HepG2 (cell line): ENCODE measurements around the gene KLHL33. TPM values are rescaled to one million over a fixed set of nuclear protein-coding genes. Genes with fewer than 3 reads are reported as not detected.

Experiments used
- ATF2 ChIP-seq: sonication (generic); formaldehyde crosslinking; IDR thresholded peaks from 2 replicates; pipeline ENCODE4 v1.4.0; 2020; ENCODE audit warnings: missing genetic modification reagents
- BRD4 ChIP-seq: sonication (generic); formaldehyde crosslinking; IDR thresholded peaks from 2 replicates; pipeline ENCODE4 v1.4.0; 2020; ENCODE audit warnings: missing genetic modification reagents
- GABPB1 ChIP-seq: IDR thresholded peaks from 2 replicates; pipeline ENCODE4 v1.6.1; 2016; ENCODE audit warnings: mild to moderate bottlenecking, missing genetic modification reagents, moderate library complexity, missing compliant biosample characterization
- HMGXB3 ChIP-seq: sonication (generic); formaldehyde crosslinking; IDR thresholded peaks from 2 replicates; pipeline ENCODE4 v1.4.0; 2020; ENCODE audit warnings: missing genetic modification reagents, borderline replicate concordance
- KLF15 ChIP-seq: sonication (generic); formaldehyde crosslinking; IDR thresholded peaks from 2 replicates; pipeline ENCODE4 v1.8.1; 2023; ENCODE audit warnings: borderline replicate concordance, mild to moderate bottlenecking, inconsistent platforms, missing genetic modification reagents, mixed read lengths
- PATZ1 ChIP-seq: sonication (generic); formaldehyde crosslinking; IDR thresholded peaks from 2 replicates; pipeline ENCODE4 v1.4.0; 2020; ENCODE audit warnings: missing genetic modification reagents
- RBM39 ChIP-seq: fragments of 200-400 bp; formaldehyde crosslinking; IDR thresholded peaks from one replicate; pipeline ENCODE4 v1.6.1; 2018; ENCODE audit warnings: antibody characterized with exemption, mild to moderate bottlenecking, low read depth, low read length; ENCODE audit not compliant: poor library complexity, severe bottlenecking
- SPEN ChIP-seq: sonication (generic); formaldehyde crosslinking; IDR thresholded peaks from 2 replicates; pipeline ENCODE4 v1.5.1; 2020; ENCODE audit warnings: low read depth, mild to moderate bottlenecking, missing genetic modification reagents
- STAT5B ChIP-seq: sonication (generic); formaldehyde crosslinking; IDR thresholded peaks from 2 replicates; pipeline ENCODE4 v1.4.0; 2020; ENCODE audit warnings: missing genetic modification reagents
- TCF7 ChIP-seq: sonication (generic); IDR thresholded peaks from 2 replicates; pipeline ENCODE4 v1.6.1; 2016; ENCODE audit warnings: antibody characterized with exemption, low read depth
- TEAD3 ChIP-seq: optimal IDR thresholded peaks from 2 replicates; pipeline ENCODE3; 2016; ENCODE audit warnings: borderline replicate concordance
- TFAP4 ChIP-seq: sonication (generic); IDR thresholded peaks from 2 replicates; pipeline ENCODE4 v1.6.1; 2016; ENCODE audit warnings: low read depth, borderline replicate concordance
- THAP8 ChIP-seq: sonication (generic); formaldehyde crosslinking; IDR thresholded peaks from 2 replicates; pipeline ENCODE4 v1.5.1; 2020; ENCODE audit warnings: missing genetic modification reagents, mild to moderate bottlenecking, borderline replicate concordance
- ZBTB38 ChIP-seq: sonication (generic); formaldehyde crosslinking; IDR thresholded peaks from 2 replicates; pipeline ENCODE4 v1.5.1; 2020; ENCODE audit warnings: mild to moderate bottlenecking, missing genetic modification reagents
- ZMYM3 ChIP-seq: sonication (generic); formaldehyde crosslinking; IDR thresholded peaks from 2 replicates; pipeline ENCODE4 v1.5.1; 2020; ENCODE audit warnings: mild to moderate bottlenecking, missing genetic modification reagents
- ZNF235 ChIP-seq: sonication (generic); formaldehyde crosslinking; IDR thresholded peaks from 2 replicates; pipeline ENCODE4 v1.8.1; 2023; ENCODE audit warnings: mild to moderate bottlenecking, missing genetic modification reagents, borderline replicate concordance
- ZNF253 ChIP-seq: sonication (generic); formaldehyde crosslinking; IDR thresholded peaks from 2 replicates; pipeline ENCODE4 v1.8.0; 2022; ENCODE audit warnings: mild to moderate bottlenecking, missing genetic modification reagents, borderline replicate concordance
- ZNF446 ChIP-seq: sonication (generic); formaldehyde crosslinking; IDR thresholded peaks from 2 replicates; pipeline ENCODE4 v1.5.0; 2020; ENCODE audit warnings: mild to moderate bottlenecking, missing genetic modification reagents
- polyA plus RNA-seq, 8 experiments: library from polyadenylated mRNA; depleted of rRNA in 3 of 8; stranded (reverse) in 7 of 8; unstranded in 1 of 8; fragments of >200 nt; fragmentation: Illumina TruSeq in 4 of 8; extraction: Trizol in 4 of 8; gene quantifications; 2 replicates each; pipeline versions ENCODE4 v1.2.1 to v1.2.3, GENCODE V29; 2011 to 2016; ENCODE audit warnings: low read depth in 4 of 8, missing spikeins in 1 of 8, mixed read lengths in 1 of 8; ENCODE audit not compliant: insufficient read depth in 1 of 8
- total RNA-seq, 5 experiments: library from RNA; depleted of rRNA; stranded (reverse); fragments of >200 nt; fragmentation: Illumina TruSeq; extraction: Trizol; gene quantifications; 2 replicates each; pipeline ENCODE4 v1.2.3, GENCODE V29; 2016; ENCODE audit warnings: low read depth in 1 of 5

KLHL33 gene
- total and polyA plus RNA-seq, 2 of the 13 experiments (the other 11 are each of a cell fraction or from before 2014, with no cell fraction given): not detected

GRCh38 chr14:20429801-20430669, 5.9 kb downstream of the KLHL33 start (continued):
- TF ChIP-seq ZNF253 (CRISPR knock-in tag) (no peak), SPEN (peak; percentile 48), TFAP4 (0 out of 2 replicates have a peak, but pooled peaks have one; percentile 33), ZNF446 (CRISPR knock-in tag) (peak; percentile 71; the same call in 1 of the 2 replicates), TCF7 (no peak), BRD4 (CRISPR knock-in tag) (no peak), TEAD3 (peak; percentile 55), RBM39 (peak; percentile 45), HMGXB3 (CRISPR knock-in tag) (no peak), ZNF235 (CRISPR knock-in tag) (no peak), KLF15 (CRISPR knock-in tag) (no peak), GABPB1 (CRISPR knock-in tag) (peak; percentile 52; the same call in 1 of the 2 replicates), ATF2 (CRISPR knock-in tag) (peak; percentile 42; the same call in 1 of the 2 replicates), ZMYM3 (CRISPR knock-in tag) (peak; percentile 94), PATZ1 (no peak; the same call in 1 of the 2 replicates), ZBTB38 (CRISPR knock-in tag) (peak; percentile 59; the same call in 1 of the 2 replicates), THAP8 (CRISPR knock-in tag) (no peak), STAT5B (CRISPR knock-in tag) (no peak)
